Calu3 (cell line): ENCODE data around the gene NOL11. TPM values are rescaled to one million over a fixed set of nuclear protein-coding genes. Genes with fewer than 3 reads are reported as not detected.

Experiments used
- BruUV-seq: library from RNA; stranded (reverse); fragments of 400-500 nt; replicated peaks from 2 replicates; lab custom pipeline; 2021; lab: Mats Ljungman, UMichigan
- CTCF ChIA-PET: fragments of 300-600 bp; sonication (Branson Sonifier 250); formaldehyde crosslinking; loops from one replicate; lab custom pipeline; 2022; ENCODE audit warnings: antibody characterized with exemption; lab: Charles Lee
- DNase-seq: peaks from one replicate; pipeline ENCODE4 v3.0.0; 2022
- H3K27ac Mint-ChIP-seq: one replicate; pipeline ENCODE4 v1.8.0; 2022; ENCODE audit warnings: mixed read lengths; ENCODE audit not compliant: unreplicated experiment
- H3K27me3 Mint-ChIP-seq: one replicate; pipeline ENCODE4 v1.8.0; 2022; ENCODE audit warnings: mixed read lengths; ENCODE audit not compliant: unreplicated experiment
- H3K36me3 Mint-ChIP-seq: one replicate; pipeline ENCODE4 v1.8.0; 2022; ENCODE audit warnings: mild to moderate bottlenecking, moderate library complexity, mixed read lengths; ENCODE audit not compliant: insufficient read depth, unreplicated experiment
- H3K4me1 Mint-ChIP-seq: one replicate; pipeline ENCODE4 v1.8.0; 2022; ENCODE audit warnings: mild to moderate bottlenecking, low read depth, mixed read lengths; ENCODE audit not compliant: unreplicated experiment
- H3K4me3 Mint-ChIP-seq: one replicate; pipeline ENCODE4 v1.8.0; 2022; ENCODE audit warnings: mild to moderate bottlenecking, low read depth, moderate library complexity, mixed read lengths; ENCODE audit not compliant: unreplicated experiment
- H3K9me3 Mint-ChIP-seq: one replicate; pipeline ENCODE4 v1.8.0; 2022; ENCODE audit warnings: low read depth, mixed read lengths; ENCODE audit not compliant: unreplicated experiment
- CTCF ChIP-seq: fragments of 200-600 bp; IDR thresholded peaks from one replicate; pipeline ENCODE4 v1.8.0; 2022; ENCODE audit warnings: antibody characterized with exemption; ENCODE audit not compliant: unreplicated experiment
- intact Hi-C: fragments of 100-400 bp; cut with micrococcal nuclease; formaldehyde crosslinking; loops from one replicate; pipeline ENCODE4 v1.10.0; 2022; ENCODE audit not compliant: unreplicated experiment
- total RNA-seq: library from RNA; stranded (reverse); gene quantifications from 2 replicates; pipeline ENCODE4 v1.2.3, GENCODE V29; 2022

NOL11 gene
- total RNA-seq, 1 experiment from 2014 or later: 64.8 TPM

DNA sequence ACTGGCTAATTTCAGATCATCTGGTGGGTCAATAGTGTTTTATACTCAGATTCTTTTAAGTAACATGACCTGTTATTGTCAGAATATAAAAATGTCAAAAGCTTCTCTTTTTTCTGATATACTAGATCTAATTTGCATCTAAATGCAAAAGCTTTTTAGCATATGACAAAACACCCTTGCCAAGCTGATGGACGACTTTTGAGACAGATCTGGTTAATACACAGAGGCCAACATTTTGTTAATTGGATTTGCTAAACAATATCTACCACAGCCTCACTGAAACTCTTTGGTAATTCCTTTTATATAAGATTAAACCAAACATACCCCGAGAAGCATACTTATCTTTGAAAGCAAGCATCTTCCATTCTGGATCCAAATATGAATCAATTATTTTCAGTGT, 10.3 kb upstream of the NOL11 start:
- no peak for TF ChIP-seq CTCF
- CTCF ChIA-PET: interaction anchor here (0.6 to 1.3 kb wide), 2 partner anchors 10 to 70 kb away, joined by 4 to 5 read pairs; no protein-coding TSS in a partner anchor
- BruUV-seq: no TSS peak
- intact Hi-C loops: no loop called here
- Mint-ChIP-seq H3K4me1 (no peaks in the 10 kb centered on the region), H3K9me3 (no peaks in the 10 kb centered on the region), H3K4me3 (no peak overlapping the region), H3K27me3 (no peaks in the 10 kb centered on the region), H3K27ac (no peak overlapping the region), H3K36me3 (no peaks in the 10 kb centered on the region)
- DNase-seq: no peak

DNA sequence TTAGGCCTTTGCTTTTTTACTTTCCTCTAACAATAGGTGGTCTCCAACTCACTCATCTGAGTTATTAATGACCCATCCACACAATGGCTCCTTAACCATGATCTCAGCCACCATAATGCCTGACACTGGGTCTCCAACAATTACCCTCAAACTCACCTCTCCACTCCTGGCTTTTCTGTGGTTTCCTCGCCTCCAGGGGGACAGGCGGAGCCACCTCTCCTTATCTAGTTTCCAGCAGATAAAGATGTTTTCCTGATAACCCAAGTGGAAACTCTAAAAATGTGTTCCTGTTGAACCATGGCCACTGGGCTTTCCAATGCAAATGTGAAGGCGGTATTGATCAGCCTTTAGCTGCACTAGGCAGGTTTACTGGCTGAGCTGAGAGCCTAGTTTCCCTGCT, 9.4 kb upstream of the NOL11 start:
- Mint-ChIP-seq H3K9me3 (no peaks in the 10 kb centered on the region), H3K27ac (no peak overlapping the region), H3K4me1 (no peaks in the 10 kb centered on the region), H3K27me3 (no peaks in the 10 kb centered on the region), H3K36me3 (no peaks in the 10 kb centered on the region), H3K4me3 (no peak overlapping the region)
- intact Hi-C loops: no loop called here
- BruUV-seq: no TSS peak
- no peak for DNase-seq
- CTCF ChIA-PET: no interaction called here
- no peak for TF ChIP-seq CTCF

DNA sequence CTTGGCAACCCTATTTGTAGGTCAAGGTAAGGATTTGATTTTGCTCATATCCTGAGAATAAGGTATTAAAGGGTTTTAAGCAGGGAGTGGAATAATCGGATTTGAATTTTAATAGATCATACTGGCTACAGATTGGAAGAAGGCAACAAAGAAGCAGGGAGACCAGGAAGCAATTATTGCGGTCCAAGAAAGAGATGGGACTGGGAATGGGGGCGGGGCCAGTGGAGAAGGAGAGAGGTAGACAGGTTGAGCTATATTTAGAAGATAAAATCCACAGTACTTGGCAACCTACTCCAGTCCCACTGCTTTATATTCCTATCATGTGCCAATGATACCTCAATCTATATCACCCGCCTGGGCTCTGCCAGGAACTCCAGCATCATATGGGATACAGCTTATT, 5.8 kb upstream of the NOL11 start:
- Mint-ChIP-seq H3K27me3 (no peaks in the 10 kb centered on the region), H3K4me3 (no peak overlapping the region), H3K27ac (no peak overlapping the region), H3K9me3 (no peaks in the 10 kb centered on the region), H3K36me3 (peaks cover under 1% of the 10 kb centered on the region), H3K4me1 (no peaks in the 10 kb centered on the region)
- CTCF ChIA-PET: no interaction called here
- TF ChIP-seq CTCF: no peak
- BruUV-seq: no TSS peak
- DNase-seq: no peak
- intact Hi-C loops: no loop called here

DNA sequence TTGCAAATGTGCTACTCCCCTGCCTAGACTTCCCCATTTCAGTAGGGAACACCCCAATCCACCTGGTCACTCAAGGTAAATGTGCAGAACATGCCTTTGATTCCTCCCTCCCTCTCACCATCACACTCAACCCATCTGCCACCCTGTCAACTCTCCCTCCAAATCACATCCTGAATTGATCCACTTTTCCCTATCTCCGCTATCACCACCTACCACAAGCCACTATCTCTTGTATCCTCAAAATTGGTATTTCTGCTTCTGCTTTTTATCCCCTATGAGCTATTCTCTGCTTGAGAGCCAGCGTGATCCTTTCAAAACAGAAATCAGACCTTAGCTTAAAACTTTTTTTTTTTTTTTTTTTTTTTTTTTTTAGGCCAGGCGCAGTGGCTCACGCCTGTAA, 5.4 kb upstream of the NOL11 start:
- H3K9me3 Mint-ChIP-seq: no peaks in the 10 kb centered on the region
- DNase-seq: no peak
- BruUV-seq: no TSS peak
- TF ChIP-seq CTCF: no peak
- CTCF ChIA-PET: no interaction called here
- H3K4me3 Mint-ChIP-seq: no peak overlapping the region
- no peaks in the 10 kb centered on the region for H3K27me3 Mint-ChIP-seq
- no peaks in the 10 kb centered on the region for H3K4me1 Mint-ChIP-seq
- H3K36me3 Mint-ChIP-seq: peaks cover 5% of the 10 kb centered on the region
- no peak overlapping the region for H3K27ac Mint-ChIP-seq
- intact Hi-C loops: no loop called here
